ENCODE results near the gene LIPN. TPM values are rescaled to one million over a fixed set of nuclear protein-coding genes. Genes with fewer than 3 reads are reported as not detected.

Gene LIPN
- total and polyA plus RNA-seq, 4 donors = 0.07 to 0.25 (median 0.09) TPM; not detected in 1

DNA sequence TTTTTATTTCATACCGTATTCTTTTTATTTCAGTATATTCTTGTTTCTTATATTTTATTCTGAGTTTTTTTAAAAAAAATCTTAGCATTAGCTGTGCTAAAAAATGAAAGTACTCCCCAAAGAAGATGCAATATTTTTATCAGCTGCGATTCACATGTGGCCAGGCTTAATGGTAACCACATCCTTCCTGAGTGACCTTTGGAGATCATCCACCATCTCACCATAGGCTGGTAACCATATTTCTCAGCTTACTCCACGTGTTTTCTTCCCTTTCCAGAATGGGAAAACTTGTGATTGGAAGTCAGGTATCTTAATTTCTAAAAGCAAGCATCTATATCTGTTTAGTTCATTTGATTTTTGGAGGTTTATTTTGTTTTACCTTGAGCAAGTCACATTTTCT lies 23.9 kb downstream of the LIPN start:
- Histone ChIP-seq H3K4me3 (ENCODE audit: low read depth in 1 of 3, low read length in 3 of 3) (no peak overlapping the region), H3K9ac (ENCODE audit: low read depth in 1 of 2, low read length in 2 of 2) (no peak overlapping the region), H3K36me3 (ENCODE audit: control insufficient read depth in 4 of 4, insufficient read depth in 3 of 4, low read depth in 1 of 4, low read length in 3 of 4) (no peaks in the 10 kb centered on the region), H3K4me1 (ENCODE audit: control insufficient read depth in 4 of 4, insufficient read depth in 4 of 4, low read length in 3 of 4) (no peaks in the 10 kb centered on the region), H3K27me3 (ENCODE audit: control insufficient read depth in 4 of 4, insufficient read depth in 4 of 4, low read length in 3 of 4) (peaks cover 0 to 2% (median 0%) of the 10 kb centered on the region in 4 donors), H3K27ac (ENCODE audit: low read depth in 1 of 2, low read length in 2 of 2) (no peak overlapping the region), H3K9me3 (ENCODE audit: control insufficient read depth in 4 of 4, low read length in 3 of 4) (no peaks in the 10 kb centered on the region)
- no peak for DNase-seq (ENCODE audit: low spot score)
- TF ChIP-seq TAF1 (conservative IDR thresholded peaks at IDR 0.05) = no peak
- TF ChIP-seq YY1 (IDR thresholded peaks at IDR 0.05) = no peak
- TF ChIP-seq RXRA (IDR thresholded peaks at IDR 0.05) = no peak
- WGBS = 80% methylated on average over 3 of the region's 3 CpGs

DNA sequence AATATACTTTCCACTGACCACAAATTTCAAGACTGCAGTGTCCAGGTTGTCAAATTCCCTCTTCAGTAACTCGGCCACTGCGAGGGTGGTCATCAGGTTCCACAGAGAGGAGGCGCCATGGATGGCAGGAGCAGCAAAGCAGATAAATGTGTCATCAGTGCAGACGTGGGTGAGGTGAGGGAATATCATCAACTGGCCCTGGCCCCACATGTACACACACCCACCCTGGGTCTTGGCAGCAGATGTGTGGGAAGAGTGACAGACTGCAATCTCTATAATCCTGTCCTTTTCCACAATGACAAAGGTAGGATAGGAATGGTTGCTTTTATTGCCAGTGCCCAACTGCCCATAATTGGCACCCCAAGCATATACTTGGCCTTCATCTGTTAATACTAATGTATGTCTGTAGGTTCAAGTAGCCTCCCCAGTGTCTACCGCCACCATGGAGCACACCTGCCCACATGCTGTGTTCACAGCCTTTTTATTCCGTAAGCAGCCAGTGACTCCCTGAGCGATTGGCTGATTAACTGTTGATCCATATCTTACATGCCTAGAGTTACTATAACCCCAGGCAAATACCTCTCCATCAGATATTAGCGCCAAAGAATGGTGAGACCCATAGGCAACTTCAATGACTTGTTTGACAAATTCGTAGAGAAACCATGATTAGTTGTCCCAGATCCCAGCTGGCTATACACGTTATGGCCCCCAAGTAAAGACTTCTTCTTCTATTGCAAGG lies 26.4 kb downstream of the LIPN start:
- H3K9ac ChIP-seq (ENCODE audit: low read depth in 1 of 2, low read length in 2 of 2) = no peak overlapping the region
- no peaks in the 10 kb centered on the region for H3K9me3 ChIP-seq (ENCODE audit: control insufficient read depth in 4 of 4, low read length in 3 of 4)
- no peaks in the 10 kb centered on the region for H3K36me3 ChIP-seq (ENCODE audit: control insufficient read depth in 4 of 4, insufficient read depth in 3 of 4, low read depth in 1 of 4, low read length in 3 of 4)
- no peak overlapping the region for H3K27ac ChIP-seq (ENCODE audit: low read depth in 1 of 2, low read length in 2 of 2)
- H3K4me1 ChIP-seq (ENCODE audit: control insufficient read depth in 4 of 4, insufficient read depth in 4 of 4, low read length in 3 of 4) = no peaks in the 10 kb centered on the region
- no peak for DNase-seq (ENCODE audit: low spot score)
- WGBS = 91% methylated on average over 10 of the region's 10 CpGs
- peaks cover 0 to 2% (median 0%) of the 10 kb centered on the region in 4 donors for H3K27me3 ChIP-seq (ENCODE audit: control insufficient read depth in 4 of 4, insufficient read depth in 4 of 4, low read length in 3 of 4)
- TF ChIP-seq GABPA (IDR thresholded peaks at IDR 0.05 in 1 of 2, conservative IDR thresholded peaks at IDR 0.05 in 1 of 2) = no peak
- TF ChIP-seq SP1 (IDR thresholded peaks at IDR 0.05) = no peak
- no peak overlapping the region for H3K4me3 ChIP-seq (ENCODE audit: low read depth in 1 of 3, low read length in 3 of 3)

DNA sequence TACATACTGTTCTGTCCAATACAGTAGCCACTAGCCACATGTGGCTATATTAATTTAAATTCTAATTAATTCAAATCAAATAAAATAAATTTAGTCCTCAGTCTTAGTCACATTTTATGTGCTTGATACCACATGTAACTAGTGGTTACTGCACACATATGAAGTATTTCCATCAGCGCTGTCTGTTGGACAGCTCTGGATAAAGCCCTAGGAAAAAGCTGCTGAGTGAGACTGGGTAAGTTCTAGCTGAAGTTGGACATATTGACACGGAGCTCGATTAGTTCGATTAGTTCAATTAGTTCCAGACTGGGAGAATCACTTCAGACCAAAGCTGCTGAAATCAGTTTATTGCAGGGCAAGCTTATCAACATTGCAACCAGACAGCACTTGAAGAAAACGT lies 27.6 kb downstream of the LIPN start:
- no peaks in the 10 kb centered on the region for H3K9me3 ChIP-seq (ENCODE audit: control insufficient read depth in 4 of 4, low read length in 3 of 4)
- H3K4me3 ChIP-seq (ENCODE audit: low read depth in 1 of 3, low read length in 3 of 3) = no peak overlapping the region
- no peak for DNase-seq (ENCODE audit: low spot score)
- H3K36me3 ChIP-seq (ENCODE audit: control insufficient read depth in 4 of 4, insufficient read depth in 3 of 4, low read depth in 1 of 4, low read length in 3 of 4) = no peaks in the 10 kb centered on the region
- TF ChIP-seq JUND (IDR thresholded peaks at IDR 0.05) (no peak), HNF4G (IDR thresholded peaks at IDR 0.05) (no peak), FOXA1 (IDR thresholded peaks at IDR 0.05) (no peak), GABPA (IDR thresholded peaks at IDR 0.05 in 1 of 2, conservative IDR thresholded peaks at IDR 0.05 in 1 of 2) (no peak), NR2F2 (IDR thresholded peaks at IDR 0.05) (no peak), TAF1 (conservative IDR thresholded peaks at IDR 0.05) (no peak), RAD21 (IDR thresholded peaks at IDR 0.05) (no peak), RXRA (IDR thresholded peaks at IDR 0.05) (no peak)
- TF ChIP-seq, protein P1, sequence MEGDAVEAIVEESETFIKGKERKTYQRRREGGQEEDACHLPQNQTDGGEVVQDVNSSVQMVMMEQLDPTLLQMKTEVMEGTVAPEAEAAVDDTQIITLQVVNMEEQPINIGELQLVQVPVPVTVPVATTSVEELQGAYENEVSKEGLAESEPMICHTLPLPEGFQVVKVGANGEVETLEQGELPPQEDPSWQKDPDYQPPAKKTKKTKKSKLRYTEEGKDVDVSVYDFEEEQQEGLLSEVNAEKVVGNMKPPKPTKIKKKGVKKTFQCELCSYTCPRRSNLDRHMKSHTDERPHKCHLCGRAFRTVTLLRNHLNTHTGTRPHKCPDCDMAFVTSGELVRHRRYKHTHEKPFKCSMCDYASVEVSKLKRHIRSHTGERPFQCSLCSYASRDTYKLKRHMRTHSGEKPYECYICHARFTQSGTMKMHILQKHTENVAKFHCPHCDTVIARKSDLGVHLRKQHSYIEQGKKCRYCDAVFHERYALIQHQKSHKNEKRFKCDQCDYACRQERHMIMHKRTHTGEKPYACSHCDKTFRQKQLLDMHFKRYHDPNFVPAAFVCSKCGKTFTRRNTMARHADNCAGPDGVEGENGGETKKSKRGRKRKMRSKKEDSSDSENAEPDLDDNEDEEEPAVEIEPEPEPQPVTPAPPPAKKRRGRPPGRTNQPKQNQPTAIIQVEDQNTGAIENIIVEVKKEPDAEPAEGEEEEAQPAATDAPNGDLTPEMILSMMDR (IDR thresholded peaks at IDR 0.05; ENCODE audit: low read depth, low read length, missing input control) = no peak
- TF ChIP-seq, protein P2, sequence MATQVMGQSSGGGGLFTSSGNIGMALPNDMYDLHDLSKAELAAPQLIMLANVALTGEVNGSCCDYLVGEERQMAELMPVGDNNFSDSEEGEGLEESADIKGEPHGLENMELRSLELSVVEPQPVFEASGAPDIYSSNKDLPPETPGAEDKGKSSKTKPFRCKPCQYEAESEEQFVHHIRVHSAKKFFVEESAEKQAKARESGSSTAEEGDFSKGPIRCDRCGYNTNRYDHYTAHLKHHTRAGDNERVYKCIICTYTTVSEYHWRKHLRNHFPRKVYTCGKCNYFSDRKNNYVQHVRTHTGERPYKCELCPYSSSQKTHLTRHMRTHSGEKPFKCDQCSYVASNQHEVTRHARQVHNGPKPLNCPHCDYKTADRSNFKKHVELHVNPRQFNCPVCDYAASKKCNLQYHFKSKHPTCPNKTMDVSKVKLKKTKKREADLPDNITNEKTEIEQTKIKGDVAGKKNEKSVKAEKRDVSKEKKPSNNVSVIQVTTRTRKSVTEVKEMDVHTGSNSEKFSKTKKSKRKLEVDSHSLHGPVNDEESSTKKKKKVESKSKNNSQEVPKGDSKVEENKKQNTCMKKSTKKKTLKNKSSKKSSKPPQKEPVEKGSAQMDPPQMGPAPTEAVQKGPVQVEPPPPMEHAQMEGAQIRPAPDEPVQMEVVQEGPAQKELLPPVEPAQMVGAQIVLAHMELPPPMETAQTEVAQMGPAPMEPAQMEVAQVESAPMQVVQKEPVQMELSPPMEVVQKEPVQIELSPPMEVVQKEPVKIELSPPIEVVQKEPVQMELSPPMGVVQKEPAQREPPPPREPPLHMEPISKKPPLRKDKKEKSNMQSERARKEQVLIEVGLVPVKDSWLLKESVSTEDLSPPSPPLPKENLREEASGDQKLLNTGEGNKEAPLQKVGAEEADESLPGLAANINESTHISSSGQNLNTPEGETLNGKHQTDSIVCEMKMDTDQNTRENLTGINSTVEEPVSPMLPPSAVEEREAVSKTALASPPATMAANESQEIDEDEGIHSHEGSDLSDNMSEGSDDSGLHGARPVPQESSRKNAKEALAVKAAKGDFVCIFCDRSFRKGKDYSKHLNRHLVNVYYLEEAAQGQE (IDR thresholded peaks at IDR 0.05) = no peak
- TF ChIP-seq, protein P3, sequence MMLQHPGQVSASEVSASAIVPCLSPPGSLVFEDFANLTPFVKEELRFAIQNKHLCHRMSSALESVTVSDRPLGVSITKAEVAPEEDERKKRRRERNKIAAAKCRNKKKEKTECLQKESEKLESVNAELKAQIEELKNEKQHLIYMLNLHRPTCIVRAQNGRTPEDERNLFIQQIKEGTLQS (IDR thresholded peaks at IDR 0.05) = no peak
- TF ChIP-seq, protein P4, sequence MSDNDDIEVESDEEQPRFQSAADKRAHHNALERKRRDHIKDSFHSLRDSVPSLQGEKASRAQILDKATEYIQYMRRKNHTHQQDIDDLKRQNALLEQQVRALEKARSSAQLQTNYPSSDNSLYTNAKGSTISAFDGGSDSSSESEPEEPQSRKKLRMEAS (IDR thresholded peaks at IDR 0.05) = no peak
- no peak overlapping the region for H3K9ac ChIP-seq (ENCODE audit: low read depth in 1 of 2, low read length in 2 of 2)
- peaks cover under 1 to 2% (median 1%) of the 10 kb centered on the region in 4 donors for H3K4me1 ChIP-seq (ENCODE audit: control insufficient read depth in 4 of 4, insufficient read depth in 4 of 4, low read length in 3 of 4)
- 84% methylated on average over 5 of the region's 5 CpGs for WGBS
- H3K27ac ChIP-seq (ENCODE audit: low read depth in 1 of 2, low read length in 2 of 2) = no peak overlapping the region
- peaks cover 0 to 2% (median 0%) of the 10 kb centered on the region in 4 donors for H3K27me3 ChIP-seq (ENCODE audit: control insufficient read depth in 4 of 4, insufficient read depth in 4 of 4, low read length in 3 of 4)
